Skeletal muscle satellite cell (primary cell): ENCODE data around the gene NUDT3.

Source experiments
- H3K27me3 ChIP-seq: 2 replicates; pipeline ENCODE4 v1.7.0; 2013; ENCODE audit warnings: low read length; ENCODE audit not compliant: control insufficient read depth, insufficient read depth
- H3K36me3 ChIP-seq: 2 replicates; pipeline ENCODE4 v1.7.0; 2013; ENCODE audit warnings: mild to moderate bottlenecking, control low read depth, low read length; ENCODE audit not compliant: insufficient read depth
- H3K4me1 ChIP-seq: 2 replicates; pipeline ENCODE4 v1.7.0; 2013; ENCODE audit warnings: low read length; ENCODE audit not compliant: control insufficient read depth, insufficient read depth
- H3K4me2 ChIP-seq: 2 replicates; pipeline ENCODE4 v1.7.0; 2013; ENCODE audit warnings: mild to moderate bottlenecking, low read length
- H3K4me3 ChIP-seq: 2 replicates; pipeline ENCODE4 v1.7.0; 2013; ENCODE audit warnings: low read length
- H3K9ac ChIP-seq: 2 replicates; pipeline ENCODE4 v1.7.0; 2013; ENCODE audit warnings: mild to moderate bottlenecking, low read depth, low read length, moderate library complexity
- H3K9me3 ChIP-seq: replicated peaks from 2 replicates; pipeline ENCODE4 v1.7.0; 2013; ENCODE audit warnings: mild to moderate bottlenecking, control low read depth, low read length

The NUDT3 gene

GRCh38 chr6:34292954-34293353, 99.5 kb downstream of the NUDT3 start:
- no peaks in the 10 kb centered on the region for H3K27me3 ChIP-seq
- H3K36me3 ChIP-seq = peaks cover 24% of the 10 kb centered on the region
- H3K4me3 ChIP-seq = no peak overlapping the region
- no peak overlapping the region for H3K4me2 ChIP-seq
- peaks cover 6% of the 10 kb centered on the region for H3K4me1 ChIP-seq
- H3K9ac ChIP-seq = no peak overlapping the region
- H3K9me3 ChIP-seq = no peaks in the 10 kb centered on the region

- H3K4me3 ChIP-seq = no peak overlapping the region
- no peaks in the 10 kb centered on the region for H3K9me3 ChIP-seq
- no peaks in the 10 kb centered on the region for H3K27me3 ChIP-seq
- no peaks in the 10 kb centered on the region for H3K4me1 ChIP-seq
- no peak overlapping the region for H3K9ac ChIP-seq
- peaks cover 36% of the 10 kb centered on the region for H3K36me3 ChIP-seq
- H3K4me2 ChIP-seq = no peak overlapping the region
Observed at GRCh38 chr6:34289137-34289536, 103.3 kb downstream of the NUDT3 start.

- H3K9ac ChIP-seq = no peak overlapping the region
Observed at GRCh38 chr6:34288581-34288980, 103.9 kb downstream of the NUDT3 start.

GRCh38 chr6:34285448-34286164, 106.9 kb downstream of the NUDT3 start:
- Histone ChIP-seq H3K9me3 (no peaks in the 10 kb centered on the region), H3K27me3 (no peaks in the 10 kb centered on the region), H3K4me1 (no peaks in the 10 kb centered on the region), H3K36me3 (peaks cover 17% of the 10 kb centered on the region), H3K4me3 (no peak overlapping the region), H3K9ac (no peak overlapping the region), H3K4me2 (no peak overlapping the region)

More at GRCh38 chr6:34288581-34288980, 103.9 kb downstream of the NUDT3 start:
- Histone ChIP-seq H3K36me3 (peaks cover 34% of the 10 kb centered on the region), H3K4me1 (no peaks in the 10 kb centered on the region), H3K4me2 (no peak overlapping the region), H3K4me3 (no peak overlapping the region), H3K9me3 (no peaks in the 10 kb centered on the region), H3K27me3 (no peaks in the 10 kb centered on the region)

- Histone ChIP-seq H3K36me3 (peaks cover 17% of the 10 kb centered on the region), H3K27me3 (no peaks in the 10 kb centered on the region), H3K4me3 (no peak overlapping the region), H3K4me2 (no peak overlapping the region), H3K9me3 (no peaks in the 10 kb centered on the region), H3K9ac (no peak overlapping the region), H3K4me1 (no peaks in the 10 kb centered on the region)
Observed at GRCh38 chr6:34284563-34285447, 107.7 kb downstream of the NUDT3 start.

- no peak overlapping the region for H3K4me2 ChIP-seq
- no peaks in the 10 kb centered on the region for H3K9me3 ChIP-seq
- H3K4me3 ChIP-seq = no peak overlapping the region
- H3K9ac ChIP-seq = no peak overlapping the region
- peaks cover 14% of the 10 kb centered on the region for H3K36me3 ChIP-seq
- H3K4me1 ChIP-seq = no peaks in the 10 kb centered on the region
- H3K27me3 ChIP-seq = no peaks in the 10 kb centered on the region
Observed at GRCh38 chr6:34281702-34282334, 110.7 kb downstream of the NUDT3 start.

- no peaks in the 10 kb centered on the region for H3K9me3 ChIP-seq
- H3K4me1 ChIP-seq = no peaks in the 10 kb centered on the region
- no peaks in the 10 kb centered on the region for H3K27me3 ChIP-seq
- no peak overlapping the region for H3K9ac ChIP-seq
- H3K36me3 ChIP-seq = peaks cover 14% of the 10 kb centered on the region
- H3K4me2 ChIP-seq = no peak overlapping the region
- no peak overlapping the region for H3K4me3 ChIP-seq
Observed at GRCh38 chr6:34280216-34280615, 112.3 kb downstream of the NUDT3 start.

- no peaks in the 10 kb centered on the region for H3K9me3 ChIP-seq
- H3K36me3 ChIP-seq = peaks cover 11% of the 10 kb centered on the region
- no peak overlapping the region for H3K4me2 ChIP-seq
- no peaks in the 10 kb centered on the region for H3K4me1 ChIP-seq
- H3K27me3 ChIP-seq = no peaks in the 10 kb centered on the region
- no peak overlapping the region for H3K9ac ChIP-seq
- H3K4me3 ChIP-seq = no peak overlapping the region
Observed at GRCh38 chr6:34278833-34279232, 113.6 kb downstream of the NUDT3 start.

GRCh38 chr6:34277763-34278112, 114.7 kb downstream of the NUDT3 start:
- Histone ChIP-seq H3K4me3 (no peak overlapping the region), H3K27me3 (no peaks in the 10 kb centered on the region), H3K36me3 (peaks cover 11% of the 10 kb centered on the region), H3K4me1 (no peaks in the 10 kb centered on the region), H3K9me3 (no peaks in the 10 kb centered on the region), H3K9ac (no peak overlapping the region), H3K4me2 (no peak overlapping the region)

- H3K27me3 ChIP-seq = no peaks in the 10 kb centered on the region
- H3K4me1 ChIP-seq = no peaks in the 10 kb centered on the region
- H3K36me3 ChIP-seq = peaks cover 11% of the 10 kb centered on the region
- no peak overlapping the region for H3K4me3 ChIP-seq
- no peaks in the 10 kb centered on the region for H3K9me3 ChIP-seq
- H3K9ac ChIP-seq = no peak overlapping the region
- H3K4me2 ChIP-seq = no peak overlapping the region
Observed at GRCh38 chr6:34276881-34277762, 115.3 kb downstream of the NUDT3 start.

- H3K4me3 ChIP-seq = no peak overlapping the region
- no peak overlapping the region for H3K9ac ChIP-seq
- no peak overlapping the region for H3K4me2 ChIP-seq
- no peaks in the 10 kb centered on the region for H3K27me3 ChIP-seq
- H3K9me3 ChIP-seq = no peaks in the 10 kb centered on the region
- H3K36me3 ChIP-seq = peaks cover 11% of the 10 kb centered on the region
- no peaks in the 10 kb centered on the region for H3K4me1 ChIP-seq
Observed at GRCh38 chr6:34276191-34276590, 116.3 kb downstream of the NUDT3 start.
